Esophagus muscularis mucosa (tissue), 4 donors: ENCODE measurements around the gene ZBTB38. TPM values are rescaled to one million over a fixed set of nuclear protein-coding genes. Genes with fewer than 3 reads are reported as not detected.

Experiments used
- DNase-seq: peaks from one replicate; pipeline ENCODE4 v3.0.0-alpha.2; 2017; ENCODE audit errors: extremely low spot score
- H3K27ac ChIP-seq, 4 donors: fragments of 200-600 bp; sonication (generic); replicated peaks in 1 of 4; 1 replicate in 3 of 4; 2 replicates in 1 of 4; pipeline ENCODE4 v1.5.1; 2016 to 2019; ENCODE audit warnings: mild to moderate bottlenecking in 1 of 4
- H3K27me3 ChIP-seq, 4 donors: fragments of 200-600 bp; sonication (generic); one replicate each; pipeline versions ENCODE4 v1.5.1 to v1.6.0; 2016 to 2019
- H3K36me3 ChIP-seq, 4 donors: fragments of 200-600 bp; sonication (generic); one replicate each; pipeline ENCODE4 v1.5.1; 2016 to 2019
- H3K4me1 ChIP-seq, 4 donors: fragments of 200-600 bp; sonication (generic); one replicate each; pipeline ENCODE4 v1.5.1; 2016 to 2019
- H3K4me3 ChIP-seq, 4 donors: fragments of 200-600 bp; sonication (generic); 1 replicate in 2 of 4; 2 replicates in 2 of 4; pipeline ENCODE4 v1.5.1; 2016 to 2019; ENCODE audit warnings: mild to moderate bottlenecking in 4 of 4, moderate library complexity in 1 of 4
- H3K9me3 ChIP-seq, 4 donors: fragments of 200-600 bp; sonication (generic); 1 replicate in 3 of 4; 2 replicates in 1 of 4; pipeline ENCODE4 v1.5.1; 2016 to 2019
- CTCF ChIP-seq, 3 experiments: fragments of 200-600 bp in 2 of 3; fragments of 450-650 bp in 1 of 3; sonication (generic) in 2 of 3; IDR thresholded peaks; one replicate each; pipeline ENCODE4 v1.5.1; 2017 to 2019; ENCODE audit warnings: antibody characterized with exemption in 3 of 3, mild to moderate bottlenecking in 2 of 3, moderate library complexity in 1 of 3
- EP300 ChIP-seq: sonication (generic); formaldehyde crosslinking; IDR thresholded peaks from one replicate; pipeline ENCODE4 v1.6.1; 2017; ENCODE audit warnings: antibody characterized with exemption
- POLR2A ChIP-seq: fragments of 450-650 bp; IDR thresholded peaks from one replicate; pipeline ENCODE4 v1.6.1; 2017; ENCODE audit warnings: antibody characterized with exemption, moderate library complexity, mild to moderate bottlenecking, low read depth
- POLR2AphosphoS5 ChIP-seq, 2 donors: sonication (generic); formaldehyde crosslinking; IDR thresholded peaks; one replicate each; pipeline ENCODE4 v1.6.1; 2017; ENCODE audit warnings: antibody characterized with exemption in 2 of 2
- WGBS: methylation state at CpG from one replicate; pipeline ENCODE4 v1.1.5; 2018; 5-methylcytosine and 5-hydroxymethylcytosine counted together
- intact Hi-C: fragments of 100-400 bp; cut with DNase I; formaldehyde crosslinking; loops from one replicate; pipeline ENCODE4 v1.15.1; 2023
- total RNA-seq, 4 donors: library from RNA; depleted of rRNA; stranded (reverse); fragments of >200 nt; gene quantifications; one replicate each; pipeline versions ENCODE4 v1.1.0 to v1.2.1, GENCODE V29; 2016

ZBTB38 gene
- total RNA-seq, 4 donors from 2014 or later: 163 to 250 (median 203) TPM

GRCh38 chr3:141346839-141347238, 21.5 kb upstream of the ZBTB38 start:
- no peak overlapping the region for H3K27ac ChIP-seq
- WGBS: 67% methylated on average over 5 of the region's 5 CpGs
- no peaks in the 10 kb centered on the region for H3K9me3 ChIP-seq
- no peak overlapping the region for H3K4me3 ChIP-seq
- no peaks in the 10 kb centered on the region for H3K27me3 ChIP-seq
- intact Hi-C loops: no loop called here
- H3K4me1 ChIP-seq: no peaks in the 10 kb centered on the region
- TF ChIP-seq POLR2A (no peak), CTCF (IDR thresholded peaks at IDR 0.05) (no peak), POLR2AphosphoS5 (IDR thresholded peaks at IDR 0.05) (no peak), EP300 (no peak)
- DNase-seq: no peak
- H3K36me3 ChIP-seq: no peaks in the 10 kb centered on the region

GRCh38 chr3:141348837-141349236, 19.5 kb upstream of the ZBTB38 start:
- Histone ChIP-seq H3K4me1 (no peaks in the 10 kb centered on the region), H3K36me3 (no peaks in the 10 kb centered on the region), H3K27ac (no peak overlapping the region), H3K4me3 (no peak overlapping the region), H3K27me3 (no peaks in the 10 kb centered on the region), H3K9me3 (no peaks in the 10 kb centered on the region)
- TF ChIP-seq EP300 (no peak), POLR2A (no peak), CTCF (IDR thresholded peaks at IDR 0.05) (no peak), POLR2AphosphoS5 (IDR thresholded peaks at IDR 0.05) (no peak)
- WGBS: 86% methylated on average over 1 of the region's 1 CpG
- intact Hi-C loops: no loop called here
- DNase-seq: no peak

- Histone ChIP-seq H3K36me3 (no peaks in the 10 kb centered on the region), H3K27me3 (no peaks in the 10 kb centered on the region), H3K27ac (no peak overlapping the region), H3K4me3 (no peak overlapping the region), H3K4me1 (no peaks in the 10 kb centered on the region), H3K9me3 (no peaks in the 10 kb centered on the region)
- WGBS: 85% methylated on average over 2 of the region's 2 CpGs
- DNase-seq: no peak
- intact Hi-C loops: loop anchor here (10.0 kb wide), 1 partner anchor 215 kb away; no protein-coding TSS in a partner anchor
- TF ChIP-seq EP300 (no peak), CTCF (IDR thresholded peaks at IDR 0.05) (no peak), POLR2A (no peak), POLR2AphosphoS5 (IDR thresholded peaks at IDR 0.05) (no peak)
These were observed 18.6 kb upstream of the ZBTB38 start for GRCh38 chr3:141349711-141350110.

DNA sequence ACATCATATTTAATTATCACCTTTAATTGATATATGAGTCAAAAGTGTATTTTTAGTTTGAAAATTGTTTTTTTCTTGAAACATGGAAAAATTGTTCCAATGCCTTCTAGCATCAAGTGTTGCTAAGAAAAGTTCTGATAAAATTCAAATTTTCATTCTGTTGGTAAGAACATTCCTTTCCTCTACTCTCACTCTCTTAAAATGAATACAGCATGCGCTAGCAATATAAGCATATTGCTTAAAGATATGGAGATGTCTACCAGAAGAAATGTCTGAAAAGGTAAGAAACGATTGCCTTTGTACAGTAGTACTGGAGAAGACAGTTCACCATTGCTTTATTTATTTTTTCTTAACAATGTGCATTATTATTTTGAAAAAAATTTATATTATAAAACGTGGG, 17.6 kb upstream of the ZBTB38 start:
- Histone ChIP-seq H3K4me3 (no peak overlapping the region), H3K27me3 (no peaks in the 10 kb centered on the region), H3K36me3 (no peaks in the 10 kb centered on the region), H3K27ac (no peak overlapping the region), H3K9me3 (no peaks in the 10 kb centered on the region), H3K4me1 (no peaks in the 10 kb centered on the region)
- 80% methylated on average over 3 of the region's 3 CpGs for WGBS
- intact Hi-C loops: loop anchor here (10.0 kb wide), 1 partner anchor 214 kb away; no protein-coding TSS in a partner anchor
- DNase-seq: no peak
- TF ChIP-seq POLR2A (no peak), EP300 (no peak), POLR2AphosphoS5 (IDR thresholded peaks at IDR 0.05) (no peak), CTCF (IDR thresholded peaks at IDR 0.05) (no peak)

- 88% methylated on average over 5 of the region's 5 CpGs for whole genome bisulfite sequencing
- no peak for DNase-seq
- Histone ChIP-seq H3K36me3 (no peaks in the 10 kb centered on the region), H3K9me3 (no peaks in the 10 kb centered on the region), H3K27me3 (no peaks in the 10 kb centered on the region), H3K4me1 (no peaks in the 10 kb centered on the region), H3K4me3 (no peak overlapping the region), H3K27ac (no peak overlapping the region)
- no peak for TF ChIP-seq CTCF (IDR thresholded peaks at IDR 0.05)
- no peak for TF ChIP-seq POLR2AphosphoS5 (IDR thresholded peaks at IDR 0.05)
- intact Hi-C loops: loop anchor here (10.0 kb wide), 1 partner anchor 212 kb away; no protein-coding TSS in a partner anchor
These were observed 15.9 kb upstream of the ZBTB38 start for GRCh38 chr3:141352262-141352984.
